ENCODE measurements around the gene PKHD1.

GRCh38 chr6:51738614-51739013 is 348.8 kb downstream of the PKHD1 start:
- TF ChIP-seq, protein P1, sequence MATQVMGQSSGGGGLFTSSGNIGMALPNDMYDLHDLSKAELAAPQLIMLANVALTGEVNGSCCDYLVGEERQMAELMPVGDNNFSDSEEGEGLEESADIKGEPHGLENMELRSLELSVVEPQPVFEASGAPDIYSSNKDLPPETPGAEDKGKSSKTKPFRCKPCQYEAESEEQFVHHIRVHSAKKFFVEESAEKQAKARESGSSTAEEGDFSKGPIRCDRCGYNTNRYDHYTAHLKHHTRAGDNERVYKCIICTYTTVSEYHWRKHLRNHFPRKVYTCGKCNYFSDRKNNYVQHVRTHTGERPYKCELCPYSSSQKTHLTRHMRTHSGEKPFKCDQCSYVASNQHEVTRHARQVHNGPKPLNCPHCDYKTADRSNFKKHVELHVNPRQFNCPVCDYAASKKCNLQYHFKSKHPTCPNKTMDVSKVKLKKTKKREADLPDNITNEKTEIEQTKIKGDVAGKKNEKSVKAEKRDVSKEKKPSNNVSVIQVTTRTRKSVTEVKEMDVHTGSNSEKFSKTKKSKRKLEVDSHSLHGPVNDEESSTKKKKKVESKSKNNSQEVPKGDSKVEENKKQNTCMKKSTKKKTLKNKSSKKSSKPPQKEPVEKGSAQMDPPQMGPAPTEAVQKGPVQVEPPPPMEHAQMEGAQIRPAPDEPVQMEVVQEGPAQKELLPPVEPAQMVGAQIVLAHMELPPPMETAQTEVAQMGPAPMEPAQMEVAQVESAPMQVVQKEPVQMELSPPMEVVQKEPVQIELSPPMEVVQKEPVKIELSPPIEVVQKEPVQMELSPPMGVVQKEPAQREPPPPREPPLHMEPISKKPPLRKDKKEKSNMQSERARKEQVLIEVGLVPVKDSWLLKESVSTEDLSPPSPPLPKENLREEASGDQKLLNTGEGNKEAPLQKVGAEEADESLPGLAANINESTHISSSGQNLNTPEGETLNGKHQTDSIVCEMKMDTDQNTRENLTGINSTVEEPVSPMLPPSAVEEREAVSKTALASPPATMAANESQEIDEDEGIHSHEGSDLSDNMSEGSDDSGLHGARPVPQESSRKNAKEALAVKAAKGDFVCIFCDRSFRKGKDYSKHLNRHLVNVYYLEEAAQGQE (IDR thresholded peaks at IDR 0.05; ENCODE audit: insufficient read depth in 1 of 2, low read depth in 2 of 2, low read length in 1 of 2), result no peak
- TF ChIP-seq CTCF (IDR thresholded peaks at IDR 0.05), result no peak
- TF ChIP-seq SIN3A (IDR thresholded peaks at IDR 0.05; ENCODE audit: borderline replicate concordance, insufficient read depth, low read depth, low read length), result no peak
- no peak for TF ChIP-seq POLR2AphosphoS5 (IDR thresholded peaks at IDR 0.05; ENCODE audit: low read depth, low read length)
- no peak for TF ChIP-seq TCF7L2 (IDR thresholded peaks at IDR 0.05; ENCODE audit: low read depth, low read length)
